GM19452 (cell line): Measurements from ENCODE around the gene ACYP2.

Source experiments
- ATAC-seq: cut with Tn5 transposase; IDR thresholded peaks from one replicate; pipeline ENCODE4 v1.9.1; 2021; ENCODE audit not compliant: unreplicated experiment

The ACYP2 gene

GRCh38 chr2:54212456-54212855, 97.0 kb downstream of the ACYP2 start:
- no peak for ATAC-seq

- ATAC-seq, result no peak
Observed at GRCh38 chr2:54213082-54213481, 97.7 kb downstream of the ACYP2 start.

GRCh38 chr2:54224997-54225396, 109.6 kb downstream of the ACYP2 start:
- no peak for ATAC-seq

GRCh38 chr2:54226260-54226659, 110.8 kb downstream of the ACYP2 start:
- ATAC-seq, result no peak

- ATAC-seq, result no peak
Observed at GRCh38 chr2:54227798-54228197, 112.4 kb downstream of the ACYP2 start.

GRCh38 chr2:54228945-54229344, 113.5 kb downstream of the ACYP2 start:
- no peak for ATAC-seq

GRCh38 chr2:54233832-54234649, 118.6 kb downstream of the ACYP2 start:
- no peak for ATAC-seq

GRCh38 chr2:54237428-54237827, 122.0 kb downstream of the ACYP2 start:
- ATAC-seq, result no peak

GRCh38 chr2:54239427-54239826, 124.0 kb downstream of the ACYP2 start:
- no peak for ATAC-seq

GRCh38 chr2:54240515-54241469, 125.4 kb downstream of the ACYP2 start:
- ATAC-seq, result no peak

GRCh38 chr2:54247115-54247514, 131.7 kb downstream of the ACYP2 start:
- no peak for ATAC-seq

- ATAC-seq, result no peak
Observed at GRCh38 chr2:54249629-54250028, 134.2 kb downstream of the ACYP2 start.

GRCh38 chr2:54254180-54254579, 138.8 kb downstream of the ACYP2 start:
- ATAC-seq, result no peak

GRCh38 chr2:54255230-54256090, 140.0 kb downstream of the ACYP2 start:
- ATAC-seq, result no peak

- ATAC-seq, result no peak
Observed at GRCh38 chr2:54256091-54256694, 140.8 kb downstream of the ACYP2 start, which contains the start of gene TSPYL6. Gene TSPYL6 (minus strand): TSS chr2:54256229. CDS start chr2:54256151, 78 bp downstream.

GRCh38 chr2:54258166-54258565, 142.8 kb downstream of the ACYP2 start:
- no peak for ATAC-seq

- ATAC-seq, result peak; percentile 82
Observed at GRCh38 chr2:54259413-54260240, 144.2 kb downstream of the ACYP2 start.

GRCh38 chr2:54260241-54260595, 144.8 kb downstream of the ACYP2 start:
- ATAC-seq, result no peak

- no peak for ATAC-seq
Observed at GRCh38 chr2:54261537-54261936, 146.1 kb downstream of the ACYP2 start.
